CD14-positive monocyte (primary cell): ENCODE measurements around the gene OR5D16. TPM values are rescaled to one million over a fixed set of nuclear protein-coding genes. Genes with fewer than 3 reads are reported as not detected.

Source experiments
- DNase-seq, 3 donors: peaks; one replicate each; pipeline ENCODE4 v3.0.0-alpha.2; 2011 to 2022
- H2AFZ ChIP-seq: 2 replicates; pipeline ENCODE4 v1.6.0; 2012; ENCODE audit warnings: mild to moderate bottlenecking, low read depth, low read length, inconsistent platforms; ENCODE audit not compliant: insufficient read depth, poor library complexity, severe bottlenecking
- H3K27ac ChIP-seq, 2 donors: 1 replicate in 1 of 2; 2 replicates in 1 of 2; pipeline ENCODE4 v1.5.1; 2012 to 2013; ENCODE audit warnings: low read length in 2 of 2, control low read depth in 1 of 2, inconsistent platforms in 1 of 2, low read depth in 1 of 2, mild to moderate bottlenecking in 1 of 2
- H3K27me3 ChIP-seq, 2 donors: one replicate each; pipeline versions ENCODE4 v1.6.0 to v1.6.1; 2011 to 2013; ENCODE audit warnings: low read length in 2 of 2; ENCODE audit not compliant: control insufficient read depth in 2 of 2, insufficient read depth in 2 of 2
- H3K36me3 ChIP-seq, 2 donors: replicated peaks in 1 of 2; 1 replicate in 1 of 2; 2 replicates in 1 of 2; pipeline versions ENCODE4 v1.5.1 to v1.6.1; 2012 to 2013; ENCODE audit warnings: low read length in 2 of 2, control low read depth in 1 of 2, inconsistent platforms in 1 of 2, mild to moderate bottlenecking in 1 of 2; ENCODE audit not compliant: insufficient read depth in 2 of 2, control insufficient read depth in 1 of 2
- H3K4me1 ChIP-seq, 2 donors: 1 replicate in 1 of 2; 2 replicates in 1 of 2; pipeline versions ENCODE4 v1.5.1 to v1.6.1; 2012 to 2013; ENCODE audit warnings: low read length in 2 of 2, control low read depth in 1 of 2, inconsistent platforms in 1 of 2, mild to moderate bottlenecking in 1 of 2, moderate library complexity in 1 of 2; ENCODE audit not compliant: insufficient read depth in 2 of 2, control insufficient read depth in 1 of 2
- H3K4me2 ChIP-seq: replicated peaks from 2 replicates; pipeline ENCODE3; 2012; ENCODE audit warnings: low read length, moderate library complexity, mild to moderate bottlenecking; ENCODE audit not compliant: poor library complexity, severe bottlenecking; ENCODE audit errors: extremely low read depth
- H3K4me3 ChIP-seq, 3 experiments: fragments of 200-600 bp in 1 of 3; sonication (generic) in 1 of 3; replicated peaks in 1 of 3; 1 replicate in 2 of 3; 2 replicates in 1 of 3; pipeline ENCODE4 v1.5.1; 2011 to 2013; ENCODE audit warnings: low read length in 3 of 3, mild to moderate bottlenecking in 3 of 3, control low read depth in 2 of 3, low read depth in 2 of 3, inconsistent platforms in 1 of 3, moderate library complexity in 1 of 3
- H3K79me2 ChIP-seq: 2 replicates; pipeline ENCODE4 v1.6.0; 2012; ENCODE audit warnings: mild to moderate bottlenecking, control low read depth, inconsistent platforms, low read length, moderate library complexity; ENCODE audit not compliant: insufficient read depth
- H3K9ac ChIP-seq: 2 replicates; pipeline ENCODE4 v1.6.0; 2017; ENCODE audit warnings: low read length, mild to moderate bottlenecking; ENCODE audit not compliant: insufficient read depth, poor library complexity, severe bottlenecking
- H3K9me3 ChIP-seq, 2 donors: replicated peaks in 1 of 2; 1 replicate in 1 of 2; 2 replicates in 1 of 2; pipeline versions ENCODE4 v1.5.1 to v1.6.1; 2012 to 2013; ENCODE audit warnings: low read length in 2 of 2, control low read depth in 1 of 2; ENCODE audit not compliant: control insufficient read depth in 1 of 2, insufficient read depth in 1 of 2
- H4K20me1 ChIP-seq: 2 replicates; pipeline ENCODE4 v1.6.0; 2012; ENCODE audit warnings: mild to moderate bottlenecking, low read length, control low read depth, moderate library complexity; ENCODE audit not compliant: insufficient read depth
- H3K27ac Mint-ChIP-seq, 7 donors: one replicate each; pipeline ENCODE4 v1.8.0; 2020; ENCODE audit warnings: mild to moderate bottlenecking in 7 of 7, mixed read lengths in 7 of 7, moderate library complexity in 6 of 7, inconsistent platforms in 2 of 7
- H3K27me3 Mint-ChIP-seq, 3 donors: one replicate each; pipeline ENCODE4 v1.8.0; 2021 to 2022; ENCODE audit warnings: low read depth in 3 of 3, mild to moderate bottlenecking in 3 of 3, mixed read lengths in 3 of 3, moderate library complexity in 3 of 3, inconsistent platforms in 1 of 3
- H3K36me3 Mint-ChIP-seq, 2 donors: one replicate each; pipeline ENCODE4 v1.8.0; 2020; ENCODE audit warnings: mixed read lengths in 2 of 2, inconsistent platforms in 1 of 2, mild to moderate bottlenecking in 1 of 2
- H3K4me1 Mint-ChIP-seq: one replicate; pipeline ENCODE4 v1.8.0; 2020; ENCODE audit warnings: mild to moderate bottlenecking, mixed read lengths
- H3K4me3 Mint-ChIP-seq, 2 donors: one replicate each; pipeline ENCODE4 v1.8.0; 2020; ENCODE audit warnings: mild to moderate bottlenecking in 2 of 2, mixed read lengths in 2 of 2, moderate library complexity in 1 of 2
- H3K9me3 Mint-ChIP-seq, 7 donors: one replicate each; pipeline ENCODE4 v1.8.0; 2020 to 2022; ENCODE audit warnings: mixed read lengths in 7 of 7, mild to moderate bottlenecking in 6 of 7, moderate library complexity in 6 of 7, inconsistent platforms in 2 of 7
- CTCF ChIP-seq: fragments of 200-600 bp; IDR thresholded peaks from one replicate; pipeline ENCODE4 v1.8.0; 2022; ENCODE audit warnings: antibody characterized with exemption, mild to moderate bottlenecking
- WGBS: methylation state at CpG from one replicate; pipeline ENCODE4 v1.1.5; 2013; ENCODE audit warnings: missing lambda C conversion rate; ENCODE audit not compliant: insufficient coverage; 5-methylcytosine and 5-hydroxymethylcytosine counted together
- intact Hi-C, 2 donors: fragments of 100-400 bp; cut with micrococcal nuclease; formaldehyde crosslinking; loops; one replicate each; pipeline versions ENCODE4 v1.15.0 to v1.15.1; 2023
- polyA plus RNA-seq, 3 donors: library from polyadenylated mRNA; depleted of rRNA in 1 of 3; unstranded in 2 of 3; stranded (reverse) in 1 of 3; fragments of 300-500 nt in 2 of 3; fragments of >200 nt in 1 of 3; fragmentation: Illumina TruSeq in 2 of 3; gene quantifications; 1 replicate in 2 of 3; 2 replicates in 1 of 3; pipeline ENCODE4 v1.2.3, GENCODE V29; 2012 to 2021

OR5D16 gene
- polyA plus RNA-seq, 3 donors = not detected

DNA sequence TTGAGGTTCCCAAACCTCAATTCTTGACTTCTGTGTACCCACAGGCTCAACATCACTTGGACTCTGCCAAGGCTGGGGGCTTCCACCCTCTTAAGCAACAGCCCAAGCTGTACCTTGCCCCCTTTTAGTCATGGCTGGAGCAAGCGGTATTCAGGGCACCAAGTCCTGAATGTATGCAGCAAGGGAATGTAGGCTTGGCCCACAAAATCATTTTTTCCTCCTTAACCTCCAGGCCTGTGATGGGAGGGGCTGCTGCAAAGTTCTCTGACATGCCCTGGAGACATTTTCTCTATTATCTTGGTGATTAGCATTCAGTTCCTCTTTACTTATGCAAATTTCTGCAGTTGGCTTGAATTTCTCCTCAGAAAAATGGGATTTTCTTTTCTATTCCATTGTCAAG lies 32.3 kb upstream of the OR5D16 start:
- WGBS = no CpG with 5 or more reads among the region's 1 CpG
- no peaks in the 10 kb centered on the region for H4K20me1 ChIP-seq
- H3K27ac ChIP-seq = no peak overlapping the region
- DNase-seq = no peak
- intact Hi-C loops = no loop called here
- TF ChIP-seq CTCF = no peak
- no peaks in the 10 kb centered on the region for H3K36me3 Mint-ChIP-seq
- H3K9me3 ChIP-seq = peaks cover 20 to 30% of the 10 kb centered on the region in 2 donors
- no peaks in the 10 kb centered on the region for H3K27me3 Mint-ChIP-seq
- H3K9me3 Mint-ChIP-seq = peaks cover 6 to 15% (median 10%) of the 10 kb centered on the region in 7 donors
- H3K79me2 ChIP-seq = no peaks in the 10 kb centered on the region
- no peak overlapping the region for H3K27ac Mint-ChIP-seq
- H2AFZ ChIP-seq = no peak overlapping the region
- H3K36me3 ChIP-seq = no peaks in the 10 kb centered on the region
- H3K27me3 ChIP-seq = no peaks in the 10 kb centered on the region
- no peaks in the 10 kb centered on the region for H3K4me1 ChIP-seq
- H3K9ac ChIP-seq = no peak overlapping the region
- no peak overlapping the region for H3K4me3 ChIP-seq
- H3K4me1 Mint-ChIP-seq = no peaks in the 10 kb centered on the region
- no peak overlapping the region for H3K4me2 ChIP-seq
- H3K4me3 Mint-ChIP-seq = no peak overlapping the region

DNA sequence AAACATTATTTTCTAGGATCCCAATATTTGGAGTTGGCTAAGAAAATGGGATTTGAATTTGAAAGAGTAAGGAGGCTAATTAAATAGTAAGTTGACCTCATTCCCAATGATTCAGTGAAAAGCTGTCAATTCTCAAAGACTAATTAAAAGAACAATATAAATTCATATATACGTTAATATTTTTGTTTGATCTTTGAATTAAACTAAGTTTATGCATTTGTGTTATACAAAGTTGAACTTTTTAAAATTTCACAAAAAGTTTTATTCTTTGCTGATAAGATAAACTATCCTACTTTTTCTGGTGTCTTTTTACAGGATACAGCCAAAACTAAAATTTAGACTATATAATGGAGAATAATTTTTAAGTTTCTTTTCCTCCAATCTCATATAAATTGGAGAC lies 27.5 kb upstream of the OR5D16 start, which contains the start of gene OR5L1:
OR5L1 (plus strand) TSS at position 301 of the 400 bp plus-strand sequence. CDS start 100 bp downstream, outside the sequence.
- H3K4me3 Mint-ChIP-seq = no peak within 1 kb of the TSS
- no peaks in the 10 kb centered on the region for H3K27me3 Mint-ChIP-seq
- intact Hi-C loops = no loop called here
- DNase-seq = no peak
- no CpG with 5 or more reads among the region's 1 CpG for WGBS
- Histone ChIP-seq H3K4me1 (no peaks in the 10 kb centered on the region), H3K27ac (no peak within 1 kb of the TSS), H3K9ac (no peak within 1 kb of the TSS), H2AFZ (no peak within 1 kb of the TSS), H3K4me3 (no peak within 1 kb of the TSS), H3K79me2 (no peaks in the 10 kb centered on the region), H3K27me3 (no peaks in the 10 kb centered on the region), H3K9me3 (peaks cover 19 to 23% of the 10 kb centered on the region in 2 donors), H3K36me3 (no peaks in the 10 kb centered on the region), H3K4me2 (no peak within 1 kb of the TSS), H4K20me1 (no peaks in the 10 kb centered on the region)
- no peak within 1 kb of the TSS for H3K27ac Mint-ChIP-seq
- H3K9me3 Mint-ChIP-seq = peaks cover 2 to 13% (median 10%) of the 10 kb centered on the region in 7 donors
- H3K4me1 Mint-ChIP-seq = no peaks in the 10 kb centered on the region
- no peaks in the 10 kb centered on the region for H3K36me3 Mint-ChIP-seq
- TF ChIP-seq CTCF = no peak
